SKM-1 treated with dmso at 0.1 percent for 144 hours (cell line): ENCODE results near the gene WDR4.
"Not testable (repeated sequence)": the region's sequence is repeated elsewhere in the genome, so short reads cannot be mapped to it uniquely, and the experiment has no call there.

Experiments used
- DNase-seq: peaks from one replicate; lab custom pipeline; 2025; ENCODE audit not compliant: unreplicated experiment; lab: John Stamatoyannopoulos, UW

Gene WDR4

DNA sequence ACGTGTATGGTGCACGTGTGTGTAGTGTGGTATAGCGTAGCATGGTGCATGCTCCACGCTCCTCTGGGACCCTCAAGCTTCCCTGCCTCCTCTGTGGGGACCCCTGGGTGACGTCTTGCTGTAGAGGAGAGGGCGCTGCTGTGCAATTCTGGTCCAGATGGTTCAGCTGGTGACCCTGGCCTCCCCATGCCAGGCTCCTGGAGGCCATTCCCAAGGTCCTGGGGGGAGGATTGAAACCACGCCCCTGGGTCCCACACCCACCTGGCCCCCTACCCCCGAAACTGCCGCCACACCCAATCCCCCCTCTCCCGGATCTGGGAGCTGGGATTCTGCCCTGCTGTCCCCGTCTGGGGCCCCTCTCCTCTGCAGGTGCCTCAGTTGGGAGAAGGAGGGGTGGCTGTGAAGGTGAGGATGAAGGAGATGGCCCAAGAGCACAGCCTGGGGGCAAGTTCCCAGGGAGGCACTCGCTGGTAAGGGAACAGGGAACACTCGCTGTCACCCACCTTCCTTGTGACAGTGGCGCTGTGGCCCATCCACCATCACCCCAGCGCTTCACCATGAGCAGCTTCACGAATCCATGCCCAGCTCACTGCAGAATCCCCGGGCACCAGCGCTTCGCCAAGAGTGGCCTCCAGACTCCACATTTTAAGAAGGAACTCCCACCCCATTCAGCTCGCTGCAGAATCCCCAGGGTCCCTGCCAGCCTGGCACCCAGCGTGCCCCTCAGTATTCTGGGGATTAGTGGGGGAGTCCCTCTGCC, 38.0 kb downstream of the WDR4 start:
- DNase-seq: no peak

DNA sequence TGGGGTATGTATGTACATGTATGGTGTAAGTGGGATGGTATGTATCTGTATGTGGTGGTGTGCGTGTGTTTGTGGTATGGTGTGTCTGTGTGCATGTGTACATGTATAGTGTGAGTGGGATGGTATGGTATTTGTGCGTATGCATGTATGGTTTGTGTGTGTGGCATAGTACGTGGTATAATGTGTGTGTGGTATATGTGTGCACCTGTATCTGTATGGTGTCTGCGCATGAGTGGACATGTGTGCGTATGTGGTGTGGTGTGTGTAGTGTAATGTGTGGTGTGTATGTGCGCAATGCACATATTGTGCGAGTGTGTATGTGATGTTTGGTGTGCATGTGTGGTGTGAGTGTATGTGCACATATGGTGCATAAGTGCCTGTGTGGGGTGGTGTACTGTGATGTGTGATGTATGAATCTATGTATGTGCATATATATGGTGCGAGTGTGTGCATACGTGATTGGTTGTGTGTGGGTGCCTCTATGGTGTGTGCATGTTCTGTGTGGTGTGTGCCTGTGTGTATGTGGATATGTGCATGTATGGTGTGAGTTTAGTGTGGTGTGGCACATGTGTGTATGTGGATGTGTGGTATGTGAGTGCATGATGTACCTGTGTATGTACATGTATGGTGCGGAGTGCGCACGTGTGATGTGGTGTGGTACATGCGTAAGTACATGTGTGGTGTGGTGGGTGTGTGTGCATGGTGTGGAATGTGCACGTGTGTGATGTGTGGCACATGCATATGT, 38.8 kb downstream of the WDR4 start:
- DNase-seq: no peak

DNA sequence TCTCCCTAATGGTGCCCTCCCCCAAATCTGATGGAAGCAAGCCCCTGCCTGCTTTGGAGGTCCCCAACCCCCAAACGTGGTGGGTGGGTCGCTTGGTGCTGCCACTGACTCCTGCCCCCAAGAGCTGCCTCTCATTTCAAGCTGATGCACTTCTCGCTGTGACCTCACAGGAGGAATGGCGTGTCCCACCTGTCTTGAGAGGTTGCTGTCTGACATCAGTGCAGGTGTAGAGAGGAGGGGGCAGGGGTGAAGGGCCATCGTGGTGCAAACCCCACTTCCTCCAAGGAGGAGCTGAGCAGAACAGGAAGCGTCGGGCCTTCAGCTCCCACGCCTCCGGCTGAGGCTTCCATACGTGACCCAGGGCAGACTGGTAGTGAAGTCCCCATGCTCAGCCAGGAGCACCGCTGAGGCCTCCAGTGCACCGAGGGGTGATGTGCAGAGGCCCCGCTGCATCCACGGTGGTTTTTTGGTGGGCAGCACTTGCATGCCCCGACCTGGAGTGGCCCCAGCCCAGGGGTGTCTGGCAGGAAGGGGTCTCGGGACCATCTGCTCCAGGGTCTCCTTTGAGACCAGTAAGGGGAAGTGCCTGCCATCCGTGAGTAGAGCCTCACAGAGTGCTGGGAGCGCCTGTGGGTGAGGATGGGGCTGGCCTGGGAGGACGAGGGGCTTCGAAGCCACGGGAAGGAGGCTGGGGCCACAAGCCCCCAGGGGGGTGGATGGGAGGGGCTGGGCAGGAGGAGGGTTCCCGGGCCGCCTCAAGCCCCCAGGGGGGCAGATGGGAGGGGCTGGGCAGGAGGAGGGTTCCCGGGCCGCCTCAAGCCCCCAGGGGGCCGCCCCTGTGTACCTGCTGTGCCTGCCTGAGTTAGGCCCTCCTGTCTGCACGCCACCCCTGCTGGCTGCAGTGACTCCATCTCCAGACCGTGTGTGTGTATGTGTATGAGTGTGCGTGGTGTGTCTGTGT, 39.8 kb downstream of the WDR4 start:
- no peak for DNase-seq

DNA sequence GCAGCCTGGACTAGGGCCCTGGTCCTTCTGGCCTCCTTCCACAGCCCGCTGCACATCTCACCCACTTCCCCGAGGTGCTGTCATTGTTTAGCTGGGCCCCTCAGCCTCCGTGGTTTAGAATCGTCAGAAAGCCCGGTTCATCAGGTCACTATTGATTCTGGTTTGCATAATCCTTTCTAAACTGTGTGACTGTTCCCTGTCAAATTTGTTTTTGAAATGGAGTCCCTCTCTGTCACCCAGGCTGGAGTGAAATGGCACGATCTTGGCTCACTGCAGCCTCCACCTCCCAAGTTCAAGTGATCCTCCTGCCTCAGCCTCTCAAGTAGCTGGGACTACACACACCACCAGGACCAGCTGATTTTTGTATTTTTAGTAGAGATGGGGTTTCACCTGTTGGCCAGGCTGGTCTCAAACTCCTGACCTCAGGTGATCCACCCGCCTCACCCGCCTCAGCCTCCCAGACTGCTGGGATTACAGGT, 41.1 kb downstream of the WDR4 start:
- not testable (repeated sequence) for DNase-seq

GRCh38 chr21:42837421-42838211, 41.7 kb downstream of the WDR4 start:
- DNase-seq: no peak

DNA sequence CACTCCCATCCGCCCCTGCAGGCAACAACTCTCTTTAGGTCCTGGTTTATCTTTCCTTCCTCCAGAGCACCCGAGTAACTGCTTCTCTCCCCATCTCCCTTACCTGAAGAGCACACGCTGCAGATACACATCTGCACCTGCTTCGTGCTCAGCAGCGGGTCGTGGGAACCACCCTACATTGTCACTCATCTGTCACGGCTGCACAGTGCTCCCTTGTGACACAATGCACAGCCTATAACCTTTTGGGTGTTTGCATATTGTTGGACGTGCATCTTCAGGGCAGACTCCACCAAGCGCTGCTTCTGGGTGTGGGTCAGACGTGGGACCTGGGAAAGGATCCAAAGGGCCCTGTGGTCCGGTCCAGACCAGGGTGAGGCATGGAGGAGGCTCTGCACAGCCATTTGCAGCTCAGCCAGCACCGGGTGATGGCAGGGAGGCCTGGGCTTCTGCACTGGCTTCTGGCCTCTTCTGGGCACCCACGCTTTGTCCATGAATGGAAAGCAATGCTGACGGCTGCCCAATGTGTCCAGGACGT, 42.5 kb downstream of the WDR4 start:
- no peak for DNase-seq

DNA sequence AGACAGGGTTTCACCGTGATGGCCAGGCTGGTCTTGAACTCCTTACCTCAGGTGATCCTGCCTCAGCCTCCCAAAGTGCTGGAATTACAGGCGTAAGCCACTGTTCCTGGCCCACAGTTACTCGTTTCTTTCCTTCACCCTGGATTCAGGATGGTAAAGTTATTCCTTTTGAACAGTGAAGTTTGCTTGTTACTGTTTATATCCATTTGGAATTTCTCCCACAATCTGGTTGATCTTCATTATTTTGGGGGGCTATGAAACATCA, 43.0 kb downstream of the WDR4 start:
- DNase-seq: no peak

- DNase-seq: no peak
Observed at GRCh38 chr21:42835611-42836401, 43.5 kb downstream of the WDR4 start.

- DNase-seq: no peak
Observed at GRCh38 chr21:42835211-42835610, 44.1 kb downstream of the WDR4 start.

DNA sequence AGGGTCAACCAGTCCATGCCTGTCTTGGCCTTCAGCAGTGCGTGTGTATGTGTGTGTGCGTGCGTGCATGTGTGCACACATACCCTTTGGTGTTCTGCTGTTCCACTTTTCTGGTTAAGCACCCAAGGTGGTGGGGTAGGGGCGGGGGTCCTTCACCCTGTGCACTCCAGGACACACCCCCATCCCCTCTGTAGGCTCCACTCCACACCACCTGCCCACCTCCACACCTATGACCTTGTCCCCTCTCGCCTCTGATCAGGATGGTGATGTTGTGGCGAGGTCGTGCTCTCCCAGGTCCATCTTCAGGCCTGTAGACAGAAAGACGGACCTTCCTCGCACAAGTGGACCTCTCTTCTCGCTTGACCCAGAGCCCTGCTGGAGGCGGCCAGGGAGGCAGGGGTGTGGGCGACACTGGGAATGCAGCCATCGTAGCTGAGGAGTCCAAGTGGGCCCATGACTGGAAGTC, 44.6 kb downstream of the WDR4 start:
- DNase-seq: no peak

DNA sequence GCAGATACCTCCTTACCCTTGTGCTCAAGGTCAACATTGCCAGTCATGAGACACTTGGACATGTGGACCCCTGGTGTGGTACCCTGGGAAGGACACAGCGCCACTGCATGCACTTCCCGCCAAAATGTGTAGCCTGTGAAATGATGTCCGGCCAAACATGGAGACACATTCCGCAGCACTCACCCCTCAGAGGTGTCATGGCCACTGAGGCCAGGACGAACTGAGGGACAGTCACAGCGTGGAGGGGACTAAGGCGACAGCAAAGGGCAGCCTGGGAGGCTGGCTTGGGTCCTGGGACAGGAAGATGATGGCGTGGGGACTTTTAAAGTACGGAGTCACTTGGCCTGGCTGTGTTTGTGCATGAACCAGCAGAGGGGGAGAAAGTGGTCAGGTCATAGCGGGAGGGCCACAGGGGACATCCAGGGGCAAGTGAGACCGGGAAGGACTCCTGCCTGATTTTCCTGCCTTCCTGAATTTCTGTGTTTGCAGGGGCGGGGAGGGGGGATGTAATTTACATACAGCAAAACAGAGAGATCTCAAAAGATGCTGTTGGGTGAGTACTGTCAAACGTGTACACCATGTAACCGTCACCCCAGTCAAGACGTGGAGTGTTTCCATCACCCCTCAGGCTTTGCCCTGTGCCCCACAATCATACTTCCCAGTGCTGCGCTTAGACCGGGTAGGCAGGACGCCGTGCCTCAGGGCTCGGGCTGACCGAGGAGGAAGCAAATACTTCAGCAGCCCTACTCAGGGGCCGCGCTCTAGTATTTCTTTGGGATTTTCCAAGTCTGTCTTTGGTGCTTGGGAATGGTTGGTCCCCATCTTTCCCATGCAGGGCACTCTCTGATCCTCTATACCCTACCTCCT, 45.2 kb downstream of the WDR4 start:
- no peak for DNase-seq

DNA sequence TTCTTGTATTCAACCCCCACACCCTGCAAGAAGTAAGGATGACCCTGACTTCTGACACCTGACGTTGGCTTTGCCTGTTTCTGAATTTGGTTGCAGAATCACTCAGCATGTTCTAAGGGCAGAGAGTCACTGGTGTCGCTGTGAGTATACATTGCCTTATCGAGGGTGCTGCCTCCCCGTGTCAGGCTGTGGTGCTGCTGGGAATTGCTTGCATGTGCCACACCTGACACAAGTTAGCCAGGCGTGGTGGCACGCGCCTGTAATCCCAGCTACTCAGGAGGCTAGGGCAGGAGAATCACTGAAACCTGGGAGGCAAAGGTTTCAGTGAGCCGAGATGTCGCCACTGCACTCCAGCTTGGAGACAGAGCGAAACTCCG, 45.9 kb downstream of the WDR4 start:
- DNase-seq: no peak

GRCh38 chr21:42832321-42832630, 47.1 kb downstream of the WDR4 start:
- DNase-seq: not testable (repeated sequence)

GRCh38 chr21:42830456-42831455, 48.6 kb downstream of the WDR4 start:
- DNase-seq: no peak

DNA sequence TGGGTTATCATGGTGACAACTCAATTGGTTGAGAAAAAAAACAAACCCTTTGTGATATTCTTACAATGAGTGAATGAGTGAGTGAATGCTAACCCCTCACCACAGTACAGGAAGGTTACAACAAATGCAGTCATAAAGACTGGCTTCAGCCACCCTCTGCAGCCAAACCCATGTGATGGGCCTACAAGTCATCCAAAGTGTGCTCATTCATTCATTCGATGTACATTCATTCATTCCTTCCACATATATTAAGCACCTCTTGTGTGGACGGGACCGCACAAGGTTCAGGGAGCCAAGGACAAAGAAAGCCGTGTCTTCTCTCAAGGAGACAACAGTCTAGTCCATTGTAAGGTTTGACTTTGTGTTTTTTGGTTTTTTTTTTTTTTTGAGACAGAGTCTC, 49.4 kb downstream of the WDR4 start:
- no peak for DNase-seq

GRCh38 chr21:42829417-42829816, 49.9 kb downstream of the WDR4 start:
- DNase-seq: no peak

DNA sequence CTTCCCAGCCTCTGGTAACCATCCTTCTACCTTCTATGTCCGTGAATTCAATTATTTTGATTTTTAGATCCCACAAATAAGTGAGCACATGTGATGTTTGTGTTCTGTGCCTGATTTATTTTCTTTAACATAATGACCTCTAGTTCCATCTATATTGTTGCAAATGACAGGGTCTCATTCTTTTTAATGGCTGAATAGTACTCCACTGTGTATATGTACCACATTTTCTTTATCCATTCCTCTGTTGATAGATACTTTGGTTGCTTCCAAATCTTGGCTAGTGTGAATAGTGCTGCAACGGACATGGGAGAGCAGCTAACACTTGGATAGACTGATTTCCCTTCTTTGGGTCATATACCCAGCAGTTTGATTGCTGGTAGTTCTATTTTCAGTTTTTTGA, 51.8 kb downstream of the WDR4 start:
- DNase-seq: no peak
